Measurements from ENCODE around the gene FAM171A1.
"Not testable (repeated sequence)": the region's sequence is repeated elsewhere in the genome, so short reads cannot be mapped to it uniquely, and the experiment has no call there.

FAM171A1 gene

GRCh38 chr10:15333909-15334649 lies 37.0 kb downstream of the FAM171A1 start:
- no peaks in the 10 kb centered on the region for H3K79me2 ChIP-seq (ENCODE audit: low read length)
- no peak overlapping the region for H2AFZ ChIP-seq (ENCODE audit: low read length)
- H3K9me2 ChIP-seq (replicated peaks; ENCODE audit: insufficient read depth, low read length): no peaks in the 10 kb centered on the region
- TF ChIP-seq EZH2phosphoT487 (IDR thresholded peaks at IDR 0.05; ENCODE audit: low read length) (no peak), CTCF (IDR thresholded peaks at IDR 0.05; ENCODE audit: low read length) (no peak), EZH2 (optimal IDR thresholded peaks at IDR 0.05; ENCODE audit: low read depth, low read length) (no peak)
- no peak overlapping the region for H3K4me2 ChIP-seq (ENCODE audit: low read depth, low read length)
- H3K4me3 ChIP-seq (ENCODE audit: low read length): no peak overlapping the region
- no peaks in the 10 kb centered on the region for H4K20me1 ChIP-seq (ENCODE audit: insufficient read depth, low read length)
- H3K36me3 ChIP-seq (replicated peaks; ENCODE audit: insufficient read depth, low read length): no peaks in the 10 kb centered on the region
- H3F3A ChIP-seq (ENCODE audit: insufficient read depth, low read length): no peaks in the 10 kb centered on the region
- H3K9ac ChIP-seq (ENCODE audit: low read length): no peak overlapping the region
- no peaks in the 10 kb centered on the region for H3K9me3 ChIP-seq (replicated peaks; ENCODE audit: insufficient read depth, low read length)
- DNase-seq: no peak
- no peaks in the 10 kb centered on the region for H3K27me3 ChIP-seq (replicated peaks; ENCODE audit: insufficient read depth, low read length)
- no peak overlapping the region for H3K27ac ChIP-seq (ENCODE audit: low read length)
- H3K4me1 ChIP-seq (ENCODE audit: low read length): 0 out of 2 replicates have a peak, but pooled peaks cover 3% of the 10 kb centered on the region

- not testable (repeated sequence) for H3K79me2 ChIP-seq (ENCODE audit: low read length); H3K4me2 ChIP-seq (ENCODE audit: low read depth, low read length); DNase-seq; H3K27ac ChIP-seq (ENCODE audit: low read length); H4K20me1 ChIP-seq (ENCODE audit: insufficient read depth, low read length); H3K27me3 ChIP-seq (replicated peaks; ENCODE audit: insufficient read depth, low read length); H3K9ac ChIP-seq (ENCODE audit: low read length); H2AFZ ChIP-seq (ENCODE audit: low read length); H3K36me3 ChIP-seq (replicated peaks; ENCODE audit: insufficient read depth, low read length); H3K4me3 ChIP-seq (ENCODE audit: low read length); H3K4me1 ChIP-seq (ENCODE audit: low read length); H3K9me3 ChIP-seq (replicated peaks; ENCODE audit: insufficient read depth, low read length); H3K9me2 ChIP-seq (replicated peaks; ENCODE audit: insufficient read depth, low read length); H3F3A ChIP-seq (ENCODE audit: insufficient read depth, low read length)
These were observed 37.9 kb downstream of the FAM171A1 start for GRCh38 chr10:15333181-15333580.

- no peaks in the 10 kb centered on the region for H3F3A ChIP-seq (ENCODE audit: insufficient read depth, low read length)
- no peak overlapping the region for H3K4me2 ChIP-seq (ENCODE audit: low read depth, low read length)
- no peaks in the 10 kb centered on the region for H3K27me3 ChIP-seq (replicated peaks; ENCODE audit: insufficient read depth, low read length)
- no peak overlapping the region for H3K9ac ChIP-seq (ENCODE audit: low read length)
- 0 out of 2 replicates have a peak, but pooled peaks cover 3% of the 10 kb centered on the region for H3K4me1 ChIP-seq (ENCODE audit: low read length)
- H3K79me2 ChIP-seq (ENCODE audit: low read length): no peaks in the 10 kb centered on the region
- no peaks in the 10 kb centered on the region for H3K36me3 ChIP-seq (replicated peaks; ENCODE audit: insufficient read depth, low read length)
- H3K9me2 ChIP-seq (replicated peaks; ENCODE audit: insufficient read depth, low read length): no peaks in the 10 kb centered on the region
- no peaks in the 10 kb centered on the region for H3K9me3 ChIP-seq (replicated peaks; ENCODE audit: insufficient read depth, low read length)
- H3K27ac ChIP-seq (ENCODE audit: low read length): no peak overlapping the region
- DNase-seq: no peak
- H2AFZ ChIP-seq (ENCODE audit: low read length): no peak overlapping the region
- no peak overlapping the region for H3K4me3 ChIP-seq (ENCODE audit: low read length)
- TF ChIP-seq EZH2 (optimal IDR thresholded peaks at IDR 0.05; ENCODE audit: low read depth, low read length) (no peak), EZH2phosphoT487 (IDR thresholded peaks at IDR 0.05; ENCODE audit: low read length) (no peak), CTCF (IDR thresholded peaks at IDR 0.05; ENCODE audit: low read length) (no peak)
- H4K20me1 ChIP-seq (ENCODE audit: insufficient read depth, low read length): no peaks in the 10 kb centered on the region
These were observed 39.6 kb downstream of the FAM171A1 start for GRCh38 chr10:15331461-15331860.

GRCh38 chr10:15329437-15329836 lies 41.7 kb downstream of the FAM171A1 start:
- Histone ChIP-seq H3K4me2 (ENCODE audit: low read depth, low read length) (no peak overlapping the region), H3K9me2 (replicated peaks; ENCODE audit: insufficient read depth, low read length) (no peaks in the 10 kb centered on the region), H3K27ac (ENCODE audit: low read length) (no peak overlapping the region), H4K20me1 (ENCODE audit: insufficient read depth, low read length) (no peaks in the 10 kb centered on the region), H3K9me3 (replicated peaks; ENCODE audit: insufficient read depth, low read length) (no peaks in the 10 kb centered on the region), H3K79me2 (ENCODE audit: low read length) (no peaks in the 10 kb centered on the region), H3K36me3 (replicated peaks; ENCODE audit: insufficient read depth, low read length) (no peaks in the 10 kb centered on the region), H3K9ac (ENCODE audit: low read length) (no peak overlapping the region), H3K27me3 (replicated peaks; ENCODE audit: insufficient read depth, low read length) (no peaks in the 10 kb centered on the region), H3K4me3 (ENCODE audit: low read length) (no peak overlapping the region), H2AFZ (ENCODE audit: low read length) (no peak overlapping the region), H3F3A (ENCODE audit: insufficient read depth, low read length) (no peaks in the 10 kb centered on the region), H3K4me1 (ENCODE audit: low read length) (no peaks in the 10 kb centered on the region)
- no peak for TF ChIP-seq EZH2phosphoT487 (IDR thresholded peaks at IDR 0.05; ENCODE audit: low read length)
- DNase-seq: no peak
